Osteoblast (primary cell): ENCODE measurements around the gene CS. TPM values are rescaled to one million over a fixed set of nuclear protein-coding genes. Genes with fewer than 3 reads are reported as not detected.
"Not testable (repeated sequence)": the region's sequence is repeated elsewhere in the genome, so short reads cannot be mapped to it uniquely, and the experiment has no call there.

Experiments
- DNase-seq: peaks from one replicate; pipeline ENCODE4 v3.0.0; 2011; ENCODE audit warnings: low spot score, mixed read lengths; ENCODE audit not compliant: insufficient read length; ENCODE audit errors: missing footprints
- H2AFZ ChIP-seq: 2 replicates; pipeline ENCODE4 v1.6.0; 2011; ENCODE audit warnings: mild to moderate bottlenecking, low read length
- H3K27ac ChIP-seq: 2 replicates; pipeline ENCODE4 v1.5.1; 2011; ENCODE audit warnings: mild to moderate bottlenecking, low read depth, low read length, moderate library complexity
- H3K27me3 ChIP-seq: 2 replicates; pipeline ENCODE4 v1.6.0; 2012; ENCODE audit warnings: mild to moderate bottlenecking, control low read depth, inconsistent platforms, low read length, moderate library complexity; ENCODE audit not compliant: insufficient read depth
- H3K36me3 ChIP-seq: 2 replicates; pipeline ENCODE4 v1.5.1; 2011; ENCODE audit warnings: mild to moderate bottlenecking, low read length, control low read depth, moderate library complexity; ENCODE audit not compliant: insufficient read depth
- H3K4me1 ChIP-seq: 2 replicates; pipeline ENCODE4 v1.5.1; 2011; ENCODE audit warnings: mild to moderate bottlenecking, low read length, control low read depth, moderate library complexity; ENCODE audit not compliant: insufficient read depth
- H3K4me2 ChIP-seq: 2 replicates; pipeline ENCODE4 v1.6.0; 2011; ENCODE audit warnings: mild to moderate bottlenecking, low read length; ENCODE audit not compliant: insufficient read depth
- H3K4me3 ChIP-seq: fragments of 200-600 bp; sonication (generic); 3 replicates; pipeline ENCODE4 v1.5.1; 2012; ENCODE audit warnings: mild to moderate bottlenecking, low read length, inconsistent platforms; ENCODE audit not compliant: insufficient read depth
- H3K79me2 ChIP-seq: 2 replicates; pipeline ENCODE4 v1.6.0; 2012; ENCODE audit warnings: mild to moderate bottlenecking, low read length, control low read depth, inconsistent platforms; ENCODE audit not compliant: insufficient read depth
- H3K9me3 ChIP-seq: 2 replicates; pipeline ENCODE4 v1.5.1; 2011; ENCODE audit warnings: low read depth, low read length, control low read depth
- H4K20me1 ChIP-seq: 2 replicates; pipeline ENCODE4 v1.6.0; 2012; ENCODE audit warnings: mild to moderate bottlenecking, low read length, control low read depth; ENCODE audit not compliant: insufficient read depth
- total RNA-seq: library from RNA; depleted of rRNA; stranded (reverse); fragments of >200 nt; gene quantifications from 2 replicates; pipeline ENCODE4 v1.2.3, GENCODE V29; 2012
- TF ChIP-seq, protein P1 (sequence below): IDR thresholded peaks from 2 replicates; pipeline ENCODE4 v1.5.1; 2011; ENCODE audit warnings: mild to moderate bottlenecking, low read depth, low read length, moderate library complexity; ENCODE audit errors: extremely low read depth

Gene CS
- total RNA-seq, 1 donor = 106 TPM

DNA sequence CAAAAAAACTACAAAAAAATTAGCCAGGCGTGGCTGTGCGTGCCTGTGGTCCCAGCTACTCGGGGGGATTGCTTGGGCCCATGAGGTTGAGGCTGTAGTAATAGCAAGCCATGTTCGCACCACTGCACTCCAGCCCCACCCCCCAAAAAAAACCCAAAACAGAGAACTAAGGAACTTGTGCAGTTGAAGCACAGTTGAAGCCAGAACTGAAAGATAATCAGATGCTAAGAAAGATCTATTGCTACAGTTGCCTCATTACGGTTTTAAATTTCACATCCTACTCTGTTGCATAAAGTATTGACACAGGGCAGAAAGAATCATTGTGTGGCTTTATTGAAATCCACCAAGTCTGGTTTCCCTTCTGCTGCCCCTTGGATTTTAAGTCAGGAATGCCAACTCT lies 3.8 kb downstream of the CS start:
- DNase-seq = no peak
- peaks cover 82% of the 10 kb centered on the region for H3K79me2 ChIP-seq
- peaks cover 29% of the 10 kb centered on the region for H4K20me1 ChIP-seq
- peak overlapping the region; percentile 40 for H3K4me2 ChIP-seq
- no peak overlapping the region for H3K27ac ChIP-seq
- TF ChIP-seq, protein P1, sequence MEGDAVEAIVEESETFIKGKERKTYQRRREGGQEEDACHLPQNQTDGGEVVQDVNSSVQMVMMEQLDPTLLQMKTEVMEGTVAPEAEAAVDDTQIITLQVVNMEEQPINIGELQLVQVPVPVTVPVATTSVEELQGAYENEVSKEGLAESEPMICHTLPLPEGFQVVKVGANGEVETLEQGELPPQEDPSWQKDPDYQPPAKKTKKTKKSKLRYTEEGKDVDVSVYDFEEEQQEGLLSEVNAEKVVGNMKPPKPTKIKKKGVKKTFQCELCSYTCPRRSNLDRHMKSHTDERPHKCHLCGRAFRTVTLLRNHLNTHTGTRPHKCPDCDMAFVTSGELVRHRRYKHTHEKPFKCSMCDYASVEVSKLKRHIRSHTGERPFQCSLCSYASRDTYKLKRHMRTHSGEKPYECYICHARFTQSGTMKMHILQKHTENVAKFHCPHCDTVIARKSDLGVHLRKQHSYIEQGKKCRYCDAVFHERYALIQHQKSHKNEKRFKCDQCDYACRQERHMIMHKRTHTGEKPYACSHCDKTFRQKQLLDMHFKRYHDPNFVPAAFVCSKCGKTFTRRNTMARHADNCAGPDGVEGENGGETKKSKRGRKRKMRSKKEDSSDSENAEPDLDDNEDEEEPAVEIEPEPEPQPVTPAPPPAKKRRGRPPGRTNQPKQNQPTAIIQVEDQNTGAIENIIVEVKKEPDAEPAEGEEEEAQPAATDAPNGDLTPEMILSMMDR = no peak
- no peaks in the 10 kb centered on the region for H3K27me3 ChIP-seq
- H2AFZ ChIP-seq = no peak overlapping the region
- H3K4me1 ChIP-seq = peaks cover 22% of the 10 kb centered on the region
- no peaks in the 10 kb centered on the region for H3K9me3 ChIP-seq
- H3K4me3 ChIP-seq = no peak overlapping the region
- peaks cover 18% of the 10 kb centered on the region for H3K36me3 ChIP-seq

GRCh38 chr12:56293795-56294194 lies 6.3 kb downstream of the CS start:
- peaks cover 24% of the 10 kb centered on the region for H4K20me1 ChIP-seq
- H2AFZ ChIP-seq = no peak overlapping the region
- H3K4me1 ChIP-seq = peaks cover 7% of the 10 kb centered on the region
- peaks cover 92% of the 10 kb centered on the region for H3K79me2 ChIP-seq
- TF ChIP-seq, protein P1 = no peak
- H3K36me3 ChIP-seq = peaks cover 29% of the 10 kb centered on the region
- no peak overlapping the region for H3K4me3 ChIP-seq
- no peak for DNase-seq
- H3K27ac ChIP-seq = no peak overlapping the region
- no peaks in the 10 kb centered on the region for H3K27me3 ChIP-seq
- no peaks in the 10 kb centered on the region for H3K9me3 ChIP-seq
- no peak overlapping the region for H3K4me2 ChIP-seq

- no peak for DNase-seq
- Histone ChIP-seq H3K27ac (no peak overlapping the region), H3K27me3 (no peaks in the 10 kb centered on the region), H2AFZ (no peak overlapping the region), H3K36me3 (peaks cover 41% of the 10 kb centered on the region), H3K79me2 (peaks cover 62% of the 10 kb centered on the region), H3K4me2 (no peak overlapping the region), H3K9me3 (no peaks in the 10 kb centered on the region), H3K4me1 (peaks cover 5% of the 10 kb centered on the region), H4K20me1 (peaks cover 17% of the 10 kb centered on the region), H3K4me3 (no peak overlapping the region)
- TF ChIP-seq, protein P1 = no peak
Observed at GRCh38 chr12:56288705-56289387, 11.3 kb downstream of the CS start.

DNA sequence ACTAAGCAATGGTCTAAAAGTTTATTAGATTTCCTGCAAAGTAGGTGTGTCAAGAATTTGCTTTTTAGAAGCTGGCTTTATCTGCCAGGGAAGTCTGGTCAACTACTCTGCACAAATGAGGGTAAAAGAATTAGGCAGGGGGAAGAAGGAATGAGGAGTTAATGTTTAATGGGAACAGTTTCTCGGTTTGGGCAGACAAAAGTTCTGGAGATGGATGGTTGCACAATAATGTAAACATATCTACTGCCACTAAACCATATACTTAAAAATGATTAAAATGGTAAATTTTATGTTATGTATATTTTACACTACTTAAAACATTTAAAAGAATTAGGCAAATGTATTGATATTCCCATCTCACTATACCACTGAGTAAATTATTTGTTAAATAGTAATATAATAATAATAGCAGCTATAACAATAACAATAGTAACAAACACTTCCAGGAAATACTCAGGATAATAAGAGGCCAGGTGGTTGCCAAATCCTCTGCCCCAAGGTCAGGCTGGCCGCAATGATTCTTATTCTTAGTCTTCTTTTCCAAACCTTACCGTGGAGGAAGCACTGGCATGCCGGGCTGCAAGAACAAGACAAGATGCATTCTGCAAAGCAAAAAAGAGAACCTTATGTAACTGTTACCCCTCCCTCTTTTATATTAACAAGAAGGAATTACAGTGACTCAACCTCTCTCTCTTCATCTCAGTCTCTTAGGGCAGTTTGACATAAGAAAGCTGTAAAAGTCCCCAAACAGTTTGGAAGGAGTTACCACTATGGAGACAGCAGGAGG lies 13.9 kb downstream of the CS start:
- peaks cover 39% of the 10 kb centered on the region for H3K79me2 ChIP-seq
- H3K4me2 ChIP-seq = no peak overlapping the region
- no peaks in the 10 kb centered on the region for H3K9me3 ChIP-seq
- no peak overlapping the region for H3K27ac ChIP-seq
- no peak overlapping the region for H3K4me3 ChIP-seq
- peaks cover 55% of the 10 kb centered on the region for H3K36me3 ChIP-seq
- no peaks in the 10 kb centered on the region for H3K27me3 ChIP-seq
- TF ChIP-seq, protein P1 = no peak
- H3K4me1 ChIP-seq = peaks cover 5% of the 10 kb centered on the region
- H4K20me1 ChIP-seq = peaks cover 8% of the 10 kb centered on the region
- DNase-seq = peak; percentile 21
- no peak overlapping the region for H2AFZ ChIP-seq

DNA sequence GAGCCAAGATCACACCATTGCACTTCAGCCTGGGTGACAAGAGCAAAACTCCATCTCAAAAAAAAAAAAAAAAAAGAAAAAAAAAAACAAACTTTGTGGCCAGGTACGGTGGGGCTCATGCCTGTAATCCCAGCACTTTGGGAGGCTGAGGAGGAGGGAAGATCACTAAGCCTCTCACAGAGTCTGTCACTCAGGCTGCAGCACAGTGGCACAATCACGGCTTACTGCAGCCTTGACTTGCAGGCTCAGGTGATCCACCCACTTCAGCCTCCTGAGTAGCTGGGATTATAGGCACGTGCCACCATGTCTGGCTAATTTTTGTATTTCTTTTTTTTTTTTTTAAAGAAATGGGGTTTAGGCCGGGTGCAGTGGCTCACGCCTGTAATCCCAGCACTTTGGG lies 15.9 kb downstream of the CS start:
- not testable (repeated sequence) for H4K20me1 ChIP-seq, H3K4me3 ChIP-seq, H2AFZ ChIP-seq, H3K4me2 ChIP-seq, H3K9me3 ChIP-seq, H3K27me3 ChIP-seq, H3K27ac ChIP-seq, DNase-seq, H3K4me1 ChIP-seq
- H3K79me2 ChIP-seq = peaks cover 22% of the 10 kb centered on the region
- peaks cover 61% of the 10 kb centered on the region for H3K36me3 ChIP-seq
